Activated CD8-positive, alpha-beta memory T cell treated with anti-CD3 and anti-CD28 coated beads, Interleukin-2, amount 50 U/mL, for 48 hours (primary cell): ENCODE results near the gene THRSP.

Experiments
- DNase-seq: peaks from one replicate; pipeline ENCODE4 v3.0.0-alpha.2; 2020

The THRSP gene

GRCh38 chr11:78100261-78100660 lies 36.6 kb downstream of the THRSP start:
- no peak for DNase-seq

GRCh38 chr11:78100676-78101472 lies 37.2 kb downstream of the THRSP start:
- no peak for DNase-seq

- DNase-seq = no peak
Observed at GRCh38 chr11:78109081-78110015, 45.7 kb downstream of the THRSP start.

GRCh38 chr11:78110351-78110750 lies 46.7 kb downstream of the THRSP start:
- DNase-seq = no peak

- no peak for DNase-seq
Observed at GRCh38 chr11:78110830-78111229, 47.2 kb downstream of the THRSP start.

- no peak for DNase-seq
Observed at GRCh38 chr11:78111298-78111697, 47.6 kb downstream of the THRSP start.

GRCh38 chr11:78112582-78113275 lies 49.1 kb downstream of the THRSP start:
- no peak for DNase-seq
